NCI-H526 (cell line): Measurements from ENCODE around the gene DPP9.
"Not testable (repeated sequence)": the region's sequence is repeated elsewhere in the genome, so short reads cannot be mapped to it uniquely, and the experiment has no call there.

Experiments
- DNase-seq, 2 experiments: peaks; one replicate each; lab custom pipeline; 2025; lab: John Stamatoyannopoulos, UW

The DPP9 gene

GRCh38 chr19:4687396-4687795, 36.2 kb downstream of the DPP9 start:
- no peak for DNase-seq

- no peak for DNase-seq
Measured at GRCh38 chr19:4686700-4687099, 36.9 kb downstream of the DPP9 start.

GRCh38 chr19:4684312-4685095, 39.1 kb downstream of the DPP9 start:
- DNase-seq = no peak

GRCh38 chr19:4682417-4683200, 41.0 kb downstream of the DPP9 start:
- DNase-seq = no peak

DNA sequence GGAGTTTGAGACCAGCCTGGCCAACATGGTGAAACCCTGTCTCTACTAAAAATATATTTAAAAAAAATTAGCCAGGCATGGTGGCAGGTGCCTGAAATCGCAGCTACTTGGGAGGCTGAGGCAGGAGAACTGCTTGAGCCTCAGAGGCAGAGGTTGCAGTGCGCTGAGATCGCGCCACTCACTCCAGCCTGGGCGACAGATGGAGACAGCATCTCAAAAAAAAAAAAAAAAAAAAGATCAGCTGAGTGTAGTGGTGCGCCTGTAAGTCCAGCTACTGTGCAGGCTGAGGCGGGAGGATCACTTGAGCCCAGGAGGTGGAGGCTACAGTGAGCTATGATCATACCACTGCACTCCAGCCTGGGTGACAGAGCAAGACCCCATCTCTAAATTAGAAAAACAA, 43.6 kb downstream of the DPP9 start:
- not testable (repeated sequence) for DNase-seq

DNA sequence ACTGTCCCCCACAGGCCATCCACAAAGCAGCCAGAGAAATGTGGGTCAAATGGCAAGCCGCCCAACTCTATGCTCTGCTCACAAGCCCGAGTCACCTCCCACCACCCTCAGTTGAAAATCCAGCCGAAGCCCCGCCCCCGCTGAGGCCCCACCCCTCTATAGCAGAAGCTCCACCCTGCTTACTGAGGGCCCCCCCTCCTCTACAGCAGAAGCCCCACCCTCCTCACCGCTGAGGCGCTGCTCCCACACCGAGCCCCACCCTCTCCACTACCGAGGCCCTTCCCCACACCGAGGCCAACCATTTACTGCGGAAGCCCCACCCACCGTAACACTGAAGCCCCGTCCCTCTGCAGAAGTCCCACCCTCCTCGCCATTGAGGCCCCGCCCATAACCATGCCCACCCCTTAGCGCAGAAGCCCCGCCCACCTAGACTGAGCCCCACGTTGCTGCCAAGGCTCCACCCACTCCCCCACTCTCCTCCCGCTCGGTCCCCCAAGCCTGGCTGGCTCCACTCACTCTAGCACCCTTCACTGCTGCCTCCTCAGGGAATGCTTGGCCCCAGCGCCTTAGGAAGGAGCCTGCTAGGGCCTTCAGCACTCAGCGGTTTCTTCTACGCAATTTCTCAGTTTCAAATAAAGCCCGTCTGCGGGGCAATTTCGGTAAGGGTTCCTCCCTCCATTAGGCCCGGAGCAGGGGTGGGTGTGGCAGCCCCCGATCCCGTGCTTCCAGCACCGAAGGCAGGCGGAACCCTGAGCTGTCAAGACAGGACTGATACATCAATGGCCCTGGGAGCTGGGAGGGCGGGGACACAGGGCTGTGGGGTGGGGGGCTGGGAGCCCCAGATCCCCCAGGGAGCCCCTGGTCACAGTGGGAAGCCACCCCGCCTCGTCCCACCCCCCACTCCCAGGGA, 44.5 kb downstream of the DPP9 start:
- peak in 1 of 2 experiments; percentile 48 for DNase-seq

- peak; percentile 15 to 46 for DNase-seq
Measured at GRCh38 chr19:4676955-4677731, 46.5 kb downstream of the DPP9 start.

GRCh38 chr19:4675346-4675745, 48.3 kb downstream of the DPP9 start:
- DNase-seq = no peak

DNA sequence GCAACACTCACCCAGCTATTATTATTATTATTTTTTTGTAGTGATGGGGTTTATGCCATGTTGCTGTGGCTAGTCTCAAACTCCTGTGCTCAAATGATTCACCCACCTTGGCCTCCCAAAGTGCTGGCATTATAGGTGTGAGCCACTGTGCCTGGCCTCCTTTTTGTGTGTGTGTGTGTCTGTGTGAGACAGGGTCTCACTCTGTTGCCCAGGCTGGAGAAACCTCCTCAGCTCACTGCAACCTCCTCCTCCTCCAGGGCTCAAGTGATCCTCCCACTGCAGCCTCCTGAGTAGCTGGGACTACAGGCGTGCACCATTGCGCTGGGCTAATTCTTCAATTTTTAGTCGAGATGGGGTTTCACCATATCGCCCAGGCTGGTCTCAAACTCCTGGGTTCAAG, 49.9 kb downstream of the DPP9 start:
- no peak for DNase-seq

- DNase-seq = no peak
Measured at GRCh38 chr19:4673216-4673615, 50.4 kb downstream of the DPP9 start.

DNA sequence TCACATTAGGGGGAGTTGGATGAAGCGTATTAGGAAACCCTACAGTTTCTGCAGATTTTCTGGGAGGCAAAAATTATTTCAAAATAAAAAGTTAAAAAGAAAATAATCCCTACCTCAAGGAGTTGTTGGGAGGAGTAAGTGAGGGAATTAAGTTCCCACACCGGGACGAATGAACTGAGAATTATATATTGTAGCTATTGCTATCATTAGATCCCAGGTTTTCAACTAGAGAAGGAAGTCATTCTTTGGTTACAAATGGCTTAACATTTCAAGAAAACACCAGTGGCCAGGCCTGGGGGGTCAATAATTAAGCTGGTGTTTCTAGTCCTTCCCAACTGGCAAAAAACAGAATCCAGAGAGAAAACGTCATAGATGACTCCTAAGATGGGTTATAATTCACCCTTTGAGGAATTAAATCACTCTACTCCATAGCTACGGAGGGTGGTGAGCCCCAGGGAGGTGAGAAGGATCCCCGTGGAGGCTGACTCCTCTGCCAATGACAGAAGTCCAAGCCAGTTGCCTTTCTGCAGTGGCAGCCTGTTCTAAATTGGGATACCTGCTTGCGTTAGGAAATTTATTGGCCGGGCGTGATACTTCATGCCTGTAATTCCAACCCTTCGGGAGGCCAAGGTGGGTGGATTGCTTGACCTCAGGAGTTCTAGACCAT, 52.3 kb downstream of the DPP9 start:
- no peak for DNase-seq

GRCh38 chr19:4669723-4670480, 53.7 kb downstream of the DPP9 start, which contains the start of gene MYDGF:
MYDGF (minus strand) TSS chr19:4670342; CDS start chr19:4670334, 8 bp downstream.
- peak; percentile 34 to 83 for DNase-seq

- no peak for DNase-seq
Measured at GRCh38 chr19:4664642-4665041, 59.0 kb downstream of the DPP9 start.

DNA sequence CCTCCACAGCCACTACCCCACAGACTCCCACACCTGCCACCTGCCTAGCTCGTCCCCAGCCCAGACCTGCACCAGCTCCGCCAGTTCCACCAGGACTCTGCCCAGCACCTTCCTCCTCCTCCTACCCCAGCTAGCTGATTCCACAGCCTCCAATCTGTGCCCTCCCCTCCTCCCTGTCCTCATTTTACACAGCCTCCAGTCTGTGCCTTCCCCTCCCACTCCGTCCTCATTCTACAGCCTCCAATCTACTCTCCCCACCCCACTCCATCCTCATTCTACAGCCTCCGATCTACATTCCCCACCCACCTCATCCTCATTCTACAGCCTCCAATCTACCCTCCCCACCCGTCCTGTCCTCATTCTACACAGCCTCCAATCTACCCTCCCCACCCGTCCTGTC, 60.8 kb downstream of the DPP9 start:
- DNase-seq = no peak

GRCh38 chr19:4662020-4662695, 61.5 kb downstream of the DPP9 start:
- no peak for DNase-seq

DNA sequence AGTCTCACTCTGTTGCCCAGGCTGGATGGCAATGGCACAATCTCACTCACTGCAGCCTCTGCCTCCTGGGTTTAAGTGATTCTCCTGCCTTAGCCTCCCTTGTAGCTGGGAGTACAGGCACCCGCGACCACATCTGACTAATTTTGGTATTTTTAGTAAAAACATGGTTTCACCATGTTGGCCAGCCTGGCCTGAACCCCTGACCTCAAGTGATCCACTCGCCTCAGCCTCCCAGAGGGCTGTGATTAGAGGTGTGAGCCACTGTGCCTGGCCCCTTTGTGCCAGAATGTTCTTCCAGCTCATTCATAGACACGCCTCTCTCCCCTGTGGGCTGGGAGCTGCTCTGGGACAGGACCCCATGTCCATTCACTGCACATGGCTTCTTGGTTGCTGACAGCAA, 62.6 kb downstream of the DPP9 start:
- DNase-seq = no peak

- DNase-seq = no peak
Measured at GRCh38 chr19:4660181-4660791, 63.4 kb downstream of the DPP9 start.

DNA sequence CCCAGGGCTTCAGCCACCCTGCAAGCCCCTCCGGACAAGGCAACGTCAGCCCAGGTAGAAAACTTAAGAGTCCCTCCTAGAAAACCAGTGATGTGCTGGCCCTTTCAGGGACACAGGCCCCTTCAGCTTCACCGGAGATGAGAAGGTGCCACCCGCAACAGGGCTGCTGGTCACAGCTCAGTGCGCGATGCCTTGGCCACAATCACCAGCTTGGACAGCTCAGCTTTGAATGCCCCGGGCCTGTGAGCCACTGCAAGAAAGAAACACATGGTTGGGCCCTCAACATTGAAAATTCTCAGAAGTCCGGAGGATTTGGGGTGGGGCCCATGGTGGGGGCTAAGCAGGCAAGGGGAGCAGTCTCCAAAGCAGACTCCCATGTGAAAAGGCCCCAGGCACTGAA, 65.8 kb downstream of the DPP9 start:
- DNase-seq = no peak

DNA sequence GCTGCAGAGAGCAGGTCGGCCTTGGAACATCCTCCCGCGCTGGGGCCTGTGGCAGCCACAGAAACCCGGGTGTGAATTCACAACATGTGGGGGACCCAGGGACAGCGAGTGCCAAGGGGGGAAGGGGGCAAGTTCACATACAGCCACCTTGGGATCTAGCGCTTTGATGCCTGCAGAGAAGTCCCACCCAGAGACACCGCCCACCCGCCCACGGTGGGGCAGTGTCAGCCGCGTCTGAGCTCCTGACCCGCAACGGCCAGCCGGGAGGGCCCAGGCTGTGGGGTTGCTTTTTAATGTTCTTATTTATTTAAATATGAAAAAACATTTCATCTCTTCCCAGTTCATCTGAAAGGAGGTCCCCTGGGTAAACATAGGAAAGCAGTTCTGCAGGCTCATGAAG, 66.4 kb downstream of the DPP9 start:
- no peak for DNase-seq
